ENCODE data around the gene RIT1. TPM values are rescaled to one million over a fixed set of nuclear protein-coding genes. Genes with fewer than 3 reads are reported as not detected.

The RIT1 gene
- 18.7 TPM for total RNA-seq
- long read RNA-seq, transcript RIT1-202 (6 exons, 3,445 nt), result major isoform, 18 of 19 reads
- long read RNA-seq, partial matches to known transcripts, result 0 of 19 reads
- long read RNA-seq, other reads (novel, unspliced or antisense), result 1 of 19 reads

- intact Hi-C loops (cut with micrococcal nuclease), result no loop called here
- DNase-seq (peak; percentile 93), ATAC-seq (peak; percentile 99)
Measured at GRCh38 chr1:155911156-155912055, at the start of gene RIT1. TSS of gene RIT1 (minus strand) at chr1:155911349. CDS start at chr1:155910761, 588 bp downstream.

- intact Hi-C loops (cut with micrococcal nuclease), result no loop called here
- DNase-seq, result no peak
- ATAC-seq, result peak; percentile 47
Measured at GRCh38 chr1:155960081-155960745, 49.1 kb upstream of the RIT1 start.

- ATAC-seq (no peak), DNase-seq (no peak)
- intact Hi-C loops (cut with micrococcal nuclease), result no loop called here
Measured at GRCh38 chr1:155957411-155957915, 46.3 kb upstream of the RIT1 start.

- no peak for DNase-seq
- ATAC-seq, result no peak
- intact Hi-C loops (cut with micrococcal nuclease), result no loop called here
Measured at GRCh38 chr1:155954645-155955044, 43.5 kb upstream of the RIT1 start.

- intact Hi-C loops (cut with micrococcal nuclease), result no loop called here
- DNase-seq (no peak), ATAC-seq (no peak)
Measured at GRCh38 chr1:155952505-155952890, 41.3 kb upstream of the RIT1 start.

- no peak for ATAC-seq
- intact Hi-C loops (cut with micrococcal nuclease), result no loop called here
Measured at GRCh38 chr1:155951753-155952504, 40.8 kb upstream of the RIT1 start.

GRCh38 chr1:155950829-155951228 lies 39.7 kb upstream of the RIT1 start:
- DNase-seq (no peak), ATAC-seq (no peak)
- intact Hi-C loops (cut with micrococcal nuclease), result no loop called here

More at GRCh38 chr1:155951753-155952504, 40.8 kb upstream of the RIT1 start:
- no peak for DNase-seq

- DNase-seq, result no peak
- ATAC-seq, result no peak
- intact Hi-C loops (cut with micrococcal nuclease), result no loop called here
Measured at GRCh38 chr1:155947741-155948140, 36.6 kb upstream of the RIT1 start.

GRCh38 chr1:155947292-155947691 lies 36.1 kb upstream of the RIT1 start:
- no peak for DNase-seq
- ATAC-seq, result no peak
- intact Hi-C loops (cut with micrococcal nuclease), result no loop called here

GRCh38 chr1:155946633-155947219 lies 35.6 kb upstream of the RIT1 start:
- intact Hi-C loops (cut with micrococcal nuclease), result no loop called here
- DNase-seq (no peak), ATAC-seq (no peak)

GRCh38 chr1:155944444-155944799 lies 33.3 kb upstream of the RIT1 start:
- intact Hi-C loops (cut with micrococcal nuclease), result loop anchor here (5.0 kb wide), 1 partner anchor 38 kb away; no protein-coding TSS in a partner anchor
- ATAC-seq (no peak), DNase-seq (no peak)

- no peak for DNase-seq
- no peak for ATAC-seq
- intact Hi-C loops (cut with micrococcal nuclease), result loop anchor here (5.0 kb wide), 1 partner anchor 40 kb away; no protein-coding TSS in a partner anchor
Measured at GRCh38 chr1:155942578-155943141, 31.5 kb upstream of the RIT1 start.

- ATAC-seq (no peak), DNase-seq (no peak)
- intact Hi-C loops (cut with micrococcal nuclease), result loop anchor here (5.0 kb wide), 1 partner anchor 40 kb away; no protein-coding TSS in a partner anchor
Measured at GRCh38 chr1:155941845-155942531, 30.8 kb upstream of the RIT1 start.

GRCh38 chr1:155940993-155941844 lies 30.1 kb upstream of the RIT1 start, which contains the start of gene RXFP4:
TSS of gene RXFP4 (plus strand) at chr1:155941638. CDS start at chr1:155941710, 72 bp downstream.
- DNase-seq (no peak), ATAC-seq (peak; percentile 36)
- intact Hi-C loops (cut with micrococcal nuclease), result loop anchor here (5.0 kb wide), 1 partner anchor 41 kb away; no protein-coding TSS in a partner anchor

- DNase-seq (no peak), ATAC-seq (peak; percentile 77)
- intact Hi-C loops (cut with micrococcal nuclease), result loop anchor here (5.0 kb wide), 1 partner anchor 42 kb away; no protein-coding TSS in a partner anchor
Measured at GRCh38 chr1:155940482-155940992, 29.4 kb upstream of the RIT1 start.

GRCh38 chr1:155938220-155938627 lies 27.1 kb upstream of the RIT1 start:
- DNase-seq, result no peak
- intact Hi-C loops (cut with micrococcal nuclease), result no loop called here
- ATAC-seq, result peak; percentile 16
